ENCODE results near the gene RETREG1.
"Not testable (repeated sequence)": the region's sequence is repeated elsewhere in the genome, so short reads cannot be mapped to it uniquely, and the experiment has no call there.

The RETREG1 gene

GRCh38 chr5:16450163-16450562, 166.6 kb downstream of the RETREG1 start:
- no peak overlapping the region for H3K4me3 ChIP-seq (ENCODE audit: low read length)
- no peak for TF ChIP-seq ZNF274 (IDR thresholded peaks at IDR 0.05; ENCODE audit: low read depth, low read length)

- TF ChIP-seq ZNF274 (IDR thresholded peaks at IDR 0.05; ENCODE audit: low read depth, low read length): no peak
- no peak overlapping the region for H3K4me3 ChIP-seq (ENCODE audit: low read length)
Observed at GRCh38 chr5:16446993-16447392, 169.8 kb downstream of the RETREG1 start.

- H3K4me3 ChIP-seq (ENCODE audit: low read length): no peak overlapping the region
- no peak for TF ChIP-seq ZNF274 (IDR thresholded peaks at IDR 0.05; ENCODE audit: low read depth, low read length)
Observed at GRCh38 chr5:16437977-16438376, 178.8 kb downstream of the RETREG1 start.

- H3K4me3 ChIP-seq (ENCODE audit: low read length): not testable (repeated sequence)
Observed at GRCh38 chr5:16436065-16436682, 180.6 kb downstream of the RETREG1 start.

- H3K4me3 ChIP-seq (ENCODE audit: low read length): no peak overlapping the region
- no peak for TF ChIP-seq ZNF274 (IDR thresholded peaks at IDR 0.05; ENCODE audit: low read depth, low read length)
Observed at GRCh38 chr5:16431490-16431889, 185.3 kb downstream of the RETREG1 start.

GRCh38 chr5:16430349-16431089, 186.3 kb downstream of the RETREG1 start:
- H3K4me3 ChIP-seq (ENCODE audit: low read length): no peak overlapping the region
- no peak for TF ChIP-seq ZNF274 (IDR thresholded peaks at IDR 0.05; ENCODE audit: low read depth, low read length)

GRCh38 chr5:16428359-16428758, 188.4 kb downstream of the RETREG1 start:
- no peak overlapping the region for H3K4me3 ChIP-seq (ENCODE audit: low read length)
- no peak for TF ChIP-seq ZNF274 (IDR thresholded peaks at IDR 0.05; ENCODE audit: low read depth, low read length)

- H3K4me3 ChIP-seq (ENCODE audit: low read length): no peak overlapping the region
- TF ChIP-seq ZNF274 (IDR thresholded peaks at IDR 0.05; ENCODE audit: low read depth, low read length): no peak
Observed at GRCh38 chr5:16427587-16427986, 189.2 kb downstream of the RETREG1 start.

All from GM08714 (cell line).